GM18517 (cell line): ENCODE results near the gene OPTN.

Experiments used
- ATAC-seq: cut with Tn5 transposase; IDR thresholded peaks from one replicate; pipeline ENCODE4 v1.9.1; 2021; ENCODE audit warnings: mild to moderate bottlenecking, moderate library complexity; ENCODE audit not compliant: unreplicated experiment

OPTN gene

GRCh38 chr10:13182424-13182823 is 82.5 kb downstream of the OPTN start:
- no peak for ATAC-seq

GRCh38 chr10:13183625-13184024 is 83.7 kb downstream of the OPTN start:
- no peak for ATAC-seq

GRCh38 chr10:13184276-13184675 is 84.3 kb downstream of the OPTN start:
- ATAC-seq: no peak

GRCh38 chr10:13184730-13185514 is 85.0 kb downstream of the OPTN start:
- ATAC-seq: no peak

GRCh38 chr10:13187135-13187534 is 87.2 kb downstream of the OPTN start:
- ATAC-seq: no peak
